ENCODE measurements around the gene IRGC. TPM values are rescaled to one million over a fixed set of nuclear protein-coding genes. Genes with fewer than 3 reads are reported as not detected.

IRGC gene
- total and polyA plus RNA-seq, 9 donors: not detected

- Histone ChIP-seq H3K4me3 (no peak overlapping the region), H3K9me3 (no peaks in the 10 kb centered on the region), H3K4me1 (ENCODE audit: insufficient read depth) (no peaks in the 10 kb centered on the region), H3K36me3 (no peaks in the 10 kb centered on the region), H3K27me3 (no peaks in the 10 kb centered on the region), H3K27ac (no peak overlapping the region)
- whole genome bisulfite sequencing, 3 donors: 56 to 74% (median 65%) methylated on average over 16 of the region's 16 CpGs
- DNase-seq: no peak
- intact Hi-C loops (cut with DNase I): loop anchor here in 1 of 4 donors (5.0 kb wide), 1 partner anchor 67 kb away; the partner anchor contains the start of gene PLAUR
- no peak for TF ChIP-seq CTCF (IDR thresholded peaks at IDR 0.05)
- TF ChIP-seq POLR2A (IDR thresholded peaks at IDR 0.05): no peak
Observed at GRCh38 chr19:43739439-43740235, 23.8 kb downstream of the IRGC start.

DNA sequence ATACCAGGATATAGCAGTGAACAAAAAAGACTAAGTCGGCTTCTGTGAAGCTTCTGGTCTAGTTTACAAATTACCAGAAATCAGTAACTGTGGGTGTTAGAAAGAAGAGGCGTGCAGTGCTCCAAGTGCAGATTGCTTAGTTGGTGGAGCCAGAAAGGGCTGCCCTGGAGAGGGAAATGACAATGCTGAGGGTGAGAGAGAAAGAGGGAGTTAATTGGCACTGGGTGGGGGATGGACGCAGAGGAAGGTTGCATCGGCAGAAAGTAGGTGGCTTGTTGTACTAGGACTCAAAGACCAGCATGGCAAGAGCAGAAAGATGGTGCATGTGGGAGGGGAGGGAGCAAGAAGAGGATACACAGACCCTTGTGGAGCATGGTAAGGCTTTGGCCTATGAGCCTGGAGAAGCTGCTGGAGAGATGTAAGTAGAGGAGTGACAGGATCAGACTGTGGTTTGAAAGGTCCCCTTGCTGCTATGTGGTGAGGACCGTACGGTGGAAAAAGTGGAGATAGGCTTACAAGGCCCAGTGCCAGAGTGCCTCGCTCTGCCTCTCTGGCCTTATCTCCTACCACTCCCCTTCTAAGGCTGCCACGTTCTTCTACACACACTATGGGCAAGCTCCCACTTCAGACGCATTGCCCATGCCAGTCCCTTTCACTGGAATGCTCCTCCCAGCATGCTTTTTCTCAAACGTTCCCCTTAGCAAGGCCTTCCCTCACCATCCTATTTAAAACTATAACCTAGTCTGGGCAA, 25.4 kb downstream of the IRGC start:
- Histone ChIP-seq H3K9me3 (no peaks in the 10 kb centered on the region), H3K4me1 (ENCODE audit: insufficient read depth) (no peaks in the 10 kb centered on the region), H3K36me3 (no peaks in the 10 kb centered on the region), H3K27ac (no peak overlapping the region), H3K27me3 (no peaks in the 10 kb centered on the region), H3K4me3 (no peak overlapping the region)
- DNase-seq: no peak
- TF ChIP-seq EP300 (IDR thresholded peaks at IDR 0.05) (no peak), POLR2A (IDR thresholded peaks at IDR 0.05) (no peak), CTCF (IDR thresholded peaks at IDR 0.05) (no peak)
- intact Hi-C loops (cut with DNase I): loop anchor here in 1 of 4 donors (5.0 kb wide), 1 partner anchor 69 kb away; the partner anchor contains the start of gene PLAUR
- 77 to 87% (median 83%) methylated on average over 10 of the region's 10 CpGs for WGBS, 3 donors

- no peak overlapping the region for H3K4me3 ChIP-seq
- no peak for DNase-seq
- H3K9me3 ChIP-seq: no peaks in the 10 kb centered on the region
- no peaks in the 10 kb centered on the region for H3K4me1 ChIP-seq (ENCODE audit: insufficient read depth)
- 83 to 86% (median 83%) methylated on average over 3 of the region's 3 CpGs for WGBS, 3 donors
- no peaks in the 10 kb centered on the region for H3K27me3 ChIP-seq
- intact Hi-C loops (cut with DNase I): loop anchor here in 1 of 4 donors (5.0 kb wide), 1 partner anchor 71 kb away; the partner anchor contains the start of gene PLAUR
- TF ChIP-seq CTCF (IDR thresholded peaks at IDR 0.05): no peak
- no peak for TF ChIP-seq POLR2A (IDR thresholded peaks at IDR 0.05)
- TF ChIP-seq EP300 (IDR thresholded peaks at IDR 0.05): no peak
- H3K27ac ChIP-seq: no peak overlapping the region
- H3K36me3 ChIP-seq: no peaks in the 10 kb centered on the region
Observed at GRCh38 chr19:43743059-43743458, 27.2 kb downstream of the IRGC start.

DNA sequence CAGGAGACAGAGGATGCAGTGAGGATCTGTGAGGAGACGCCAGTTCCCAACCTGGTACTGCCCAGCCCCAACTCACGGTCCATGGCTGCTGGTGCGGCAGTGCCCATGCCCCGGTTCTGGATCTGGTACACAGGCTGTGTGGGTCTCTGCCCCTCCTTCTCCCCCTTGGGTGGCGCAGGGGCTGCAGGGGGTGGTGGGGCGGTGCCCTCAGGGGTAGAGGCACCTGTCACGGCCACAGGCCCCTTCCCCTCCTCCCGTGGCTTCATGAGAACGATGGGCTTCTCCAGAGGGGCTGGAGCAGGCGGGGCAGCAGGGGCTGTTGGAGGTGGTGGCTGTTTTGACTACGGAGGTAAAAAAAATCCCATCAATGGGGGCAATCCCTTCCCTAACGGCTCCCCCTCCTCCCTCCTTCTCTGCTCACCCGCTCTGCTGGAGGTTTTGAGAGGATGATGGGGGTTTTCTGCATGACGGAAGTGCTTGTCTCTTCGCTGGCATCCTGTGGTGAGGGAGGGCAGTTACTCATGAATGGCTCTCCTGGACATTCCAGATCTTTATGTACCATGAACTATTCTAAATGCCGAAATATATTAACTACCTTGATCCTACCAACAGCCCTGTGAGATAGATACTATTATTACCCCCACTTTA, 31.8 kb downstream of the IRGC start:
- Histone ChIP-seq H3K9me3 (no peaks in the 10 kb centered on the region), H3K4me3 (no peak overlapping the region), H3K27me3 (no peaks in the 10 kb centered on the region), H3K4me1 (ENCODE audit: insufficient read depth) (no peaks in the 10 kb centered on the region), H3K27ac (no peak overlapping the region), H3K36me3 (no peaks in the 10 kb centered on the region)
- 81 to 85% (median 85%) methylated on average over 15 to 16 of the region's 16 CpGs for WGBS, 3 donors
- no peak for DNase-seq
- intact Hi-C loops (cut with DNase I): loop anchor here in 2 of 4 donors (2.0 to 5.0 kb wide), 2 partner anchors 35 kb away; partner anchors contain the start of gene KCNN4 (in 1 of the 2)
- no peak for TF ChIP-seq EP300 (IDR thresholded peaks at IDR 0.05)
- TF ChIP-seq CTCF (IDR thresholded peaks at IDR 0.05): no peak
- no peak for TF ChIP-seq POLR2A (IDR thresholded peaks at IDR 0.05)

Data from ovary (tissue), 9 donors.